CD1c-positive myeloid dendritic cell (primary cell): Measurements from ENCODE around the gene ARHGAP11A.

ENCODE experiments used
- DNase-seq: peaks from one replicate; pipeline ENCODE4 v3.0.0-alpha.2; 2016; ENCODE audit errors: extremely low spot score

ARHGAP11A gene

DNA sequence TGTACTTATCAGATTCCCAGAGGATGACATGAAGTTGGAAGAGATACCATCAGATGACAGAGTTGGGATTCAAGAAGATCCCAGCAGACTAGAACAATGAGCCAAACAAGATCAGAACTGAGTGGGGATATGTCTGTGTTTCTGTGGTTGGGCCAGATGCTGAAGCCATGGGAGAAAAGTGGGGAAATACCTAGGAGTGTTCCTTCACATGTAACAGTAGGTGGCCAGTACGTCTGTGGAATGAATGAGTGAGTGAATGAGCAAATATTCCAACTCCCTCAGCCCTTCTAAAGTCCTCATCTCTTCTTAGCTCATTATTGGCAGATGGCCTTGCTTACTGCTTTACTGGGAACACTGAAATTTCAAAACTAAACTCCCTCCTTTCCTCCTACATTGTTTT lies 70.3 kb downstream of the ARHGAP11A start:
- no peak for DNase-seq

GRCh38 chr15:32687556-32687955 lies 72.3 kb downstream of the ARHGAP11A start:
- no peak for DNase-seq

DNA sequence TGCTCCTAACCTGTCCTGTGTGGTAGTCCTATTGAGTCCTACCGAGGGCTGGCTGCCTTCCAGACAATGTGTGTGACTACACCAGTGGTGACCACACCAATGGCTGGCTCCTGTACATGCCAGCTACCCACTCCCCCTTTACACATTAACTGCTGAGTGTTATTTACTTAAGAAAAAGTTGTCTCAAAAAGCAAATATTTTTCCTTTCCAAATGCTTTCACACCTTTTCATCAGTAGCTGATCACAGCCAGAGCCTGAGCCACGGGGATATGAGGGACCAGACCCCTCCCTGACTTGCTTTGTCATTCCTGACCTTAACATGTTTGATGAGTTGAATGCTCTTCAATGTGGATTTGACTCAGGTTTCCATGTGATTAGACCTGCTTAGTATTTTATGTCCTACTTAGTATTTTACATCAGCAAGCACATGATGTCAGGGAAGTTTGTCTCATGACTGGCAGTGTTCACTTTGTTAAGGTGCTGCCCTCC lies 72.9 kb downstream of the ARHGAP11A start:
- DNase-seq: no peak
